ENCODE data around the gene ALDH1A2. TPM values are rescaled to one million over a fixed set of nuclear protein-coding genes. Genes with fewer than 3 reads are reported as not detected.

The ALDH1A2 gene
- total RNA-seq, 1 donor from 2014 or later: 30.8 TPM

DNA sequence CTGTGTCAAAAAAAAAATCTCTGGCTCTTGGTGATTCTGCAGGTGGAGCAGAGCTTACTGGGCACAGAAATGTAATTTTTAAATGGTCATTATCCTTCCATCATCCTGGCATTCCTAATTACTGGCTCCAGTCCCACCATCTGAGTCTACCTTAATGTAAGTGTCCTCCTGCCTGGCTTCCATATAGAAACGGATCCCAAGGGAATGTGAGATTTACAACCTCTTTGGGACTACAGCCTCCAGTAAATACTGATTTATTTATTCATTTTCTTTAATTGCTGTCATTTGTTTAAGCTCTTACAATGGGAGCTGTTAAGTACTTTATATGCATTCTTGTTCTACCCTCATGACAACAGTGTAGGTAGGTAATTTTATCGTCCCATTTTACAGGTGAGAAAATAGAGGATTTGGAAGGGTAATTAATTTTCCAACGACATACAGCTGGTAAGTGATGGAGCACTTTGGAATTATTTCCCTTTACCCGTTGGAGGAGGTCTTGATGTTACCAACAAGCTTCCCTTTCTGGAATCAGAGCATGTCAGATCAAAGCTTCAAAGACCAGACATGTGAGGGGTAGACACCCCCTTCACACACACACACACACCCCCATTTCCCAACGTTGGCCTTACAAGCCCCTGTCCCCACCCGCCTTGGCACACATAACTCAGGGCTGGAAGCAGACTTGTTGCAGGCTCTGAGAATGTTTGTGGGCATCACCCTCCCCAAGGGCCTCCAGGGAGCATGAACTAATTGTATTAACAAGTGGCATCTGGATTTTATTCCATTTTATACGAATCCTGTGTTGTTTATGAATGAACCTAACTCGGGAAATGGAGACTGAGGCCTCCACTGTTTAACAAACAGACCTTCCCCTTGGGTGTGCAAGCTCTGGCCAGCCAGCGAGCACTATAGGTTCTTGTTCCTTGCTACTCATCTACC, 116.9 kb downstream of the ALDH1A2 start:
- no peaks in the 10 kb centered on the region for H3F3A ChIP-seq (ENCODE audit: low read depth)
- no peaks in the 10 kb centered on the region for H3K36me3 ChIP-seq
- H3K36me3 Mint-ChIP-seq: no peaks in the 10 kb centered on the region
- no peaks in the 10 kb centered on the region for H3K9me3 ChIP-seq (ENCODE audit: low read depth)
- H3K9ac ChIP-seq: no peak overlapping the region
- no peak for DNase-seq (ENCODE audit: low spot score)
- H3K27me3 Mint-ChIP-seq (ENCODE audit: insufficient read depth, low read depth): no peaks in the 10 kb centered on the region
- no peaks in the 10 kb centered on the region for H3K9me3 Mint-ChIP-seq
- H4K20me1 ChIP-seq (ENCODE audit: low read depth): no peaks in the 10 kb centered on the region
- no peak overlapping the region for H3K27ac ChIP-seq
- H3K4me1 Mint-ChIP-seq: no peaks in the 10 kb centered on the region
- no peaks in the 10 kb centered on the region for H3K79me2 ChIP-seq (ENCODE audit: low read depth)
- H3K4me2 ChIP-seq: no peak overlapping the region
- no peak overlapping the region for H3K4me3 ChIP-seq
- no peaks in the 10 kb centered on the region for H3K4me1 ChIP-seq
- no peaks in the 10 kb centered on the region for H3K27me3 ChIP-seq
- TF ChIP-seq, protein P1, sequence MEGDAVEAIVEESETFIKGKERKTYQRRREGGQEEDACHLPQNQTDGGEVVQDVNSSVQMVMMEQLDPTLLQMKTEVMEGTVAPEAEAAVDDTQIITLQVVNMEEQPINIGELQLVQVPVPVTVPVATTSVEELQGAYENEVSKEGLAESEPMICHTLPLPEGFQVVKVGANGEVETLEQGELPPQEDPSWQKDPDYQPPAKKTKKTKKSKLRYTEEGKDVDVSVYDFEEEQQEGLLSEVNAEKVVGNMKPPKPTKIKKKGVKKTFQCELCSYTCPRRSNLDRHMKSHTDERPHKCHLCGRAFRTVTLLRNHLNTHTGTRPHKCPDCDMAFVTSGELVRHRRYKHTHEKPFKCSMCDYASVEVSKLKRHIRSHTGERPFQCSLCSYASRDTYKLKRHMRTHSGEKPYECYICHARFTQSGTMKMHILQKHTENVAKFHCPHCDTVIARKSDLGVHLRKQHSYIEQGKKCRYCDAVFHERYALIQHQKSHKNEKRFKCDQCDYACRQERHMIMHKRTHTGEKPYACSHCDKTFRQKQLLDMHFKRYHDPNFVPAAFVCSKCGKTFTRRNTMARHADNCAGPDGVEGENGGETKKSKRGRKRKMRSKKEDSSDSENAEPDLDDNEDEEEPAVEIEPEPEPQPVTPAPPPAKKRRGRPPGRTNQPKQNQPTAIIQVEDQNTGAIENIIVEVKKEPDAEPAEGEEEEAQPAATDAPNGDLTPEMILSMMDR (IDR thresholded peaks at IDR 0.05): no peak
- TF ChIP-seq EZH2 (IDR thresholded peaks at IDR 0.05) (no peak), EZH2phosphoT487 (IDR thresholded peaks at IDR 0.05) (no peak)
- H3K27ac Mint-ChIP-seq: no peak overlapping the region
- no peak overlapping the region for H2AFZ ChIP-seq (replicated peaks)
- H3K4me3 Mint-ChIP-seq: no peak overlapping the region

DNA sequence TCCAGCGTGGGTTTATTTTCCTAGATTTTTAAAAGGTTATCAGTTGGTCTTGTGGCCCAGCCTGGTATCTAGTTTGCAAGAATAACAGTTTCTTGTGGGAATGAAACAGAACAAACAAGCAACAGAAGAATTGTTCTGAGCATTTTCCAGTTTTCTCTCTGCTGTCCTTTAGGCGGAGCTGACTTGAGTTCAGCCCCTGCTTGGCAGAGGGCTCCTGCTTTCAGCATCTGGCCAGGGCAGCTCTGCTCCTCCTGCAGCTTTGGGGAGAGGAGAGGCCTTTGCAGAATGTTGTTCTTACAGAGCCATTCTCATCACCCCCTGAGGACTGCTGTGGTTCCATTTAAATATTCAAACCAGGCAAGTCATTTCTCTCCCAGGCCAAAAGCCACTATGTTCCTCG, 117.7 kb downstream of the ALDH1A2 start:
- Mint-ChIP-seq H3K4me3 (no peak overlapping the region), H3K36me3 (no peaks in the 10 kb centered on the region), H3K27me3 (ENCODE audit: insufficient read depth, low read depth) (peaks cover 2% of the 10 kb centered on the region), H3K9me3 (no peaks in the 10 kb centered on the region), H3K4me1 (no peaks in the 10 kb centered on the region), H3K27ac (no peak overlapping the region)
- Histone ChIP-seq H2AFZ (replicated peaks) (no peak overlapping the region), H3K4me2 (no peak overlapping the region), H3K79me2 (ENCODE audit: low read depth) (no peaks in the 10 kb centered on the region), H3K9me3 (ENCODE audit: low read depth) (no peaks in the 10 kb centered on the region), H3K27me3 (no peaks in the 10 kb centered on the region), H3K4me1 (no peaks in the 10 kb centered on the region), H3F3A (ENCODE audit: low read depth) (no peaks in the 10 kb centered on the region), H3K27ac (no peak overlapping the region), H3K4me3 (no peak overlapping the region), H4K20me1 (ENCODE audit: low read depth) (no peaks in the 10 kb centered on the region), H3K9ac (no peak overlapping the region), H3K36me3 (no peaks in the 10 kb centered on the region)
- TF ChIP-seq EZH2 (IDR thresholded peaks at IDR 0.05): no peak
- no peak for TF ChIP-seq EZH2phosphoT487 (IDR thresholded peaks at IDR 0.05)
- TF ChIP-seq, protein P1 (IDR thresholded peaks at IDR 0.05): no peak
- peak; percentile 21 for DNase-seq (ENCODE audit: low spot score)

DNA sequence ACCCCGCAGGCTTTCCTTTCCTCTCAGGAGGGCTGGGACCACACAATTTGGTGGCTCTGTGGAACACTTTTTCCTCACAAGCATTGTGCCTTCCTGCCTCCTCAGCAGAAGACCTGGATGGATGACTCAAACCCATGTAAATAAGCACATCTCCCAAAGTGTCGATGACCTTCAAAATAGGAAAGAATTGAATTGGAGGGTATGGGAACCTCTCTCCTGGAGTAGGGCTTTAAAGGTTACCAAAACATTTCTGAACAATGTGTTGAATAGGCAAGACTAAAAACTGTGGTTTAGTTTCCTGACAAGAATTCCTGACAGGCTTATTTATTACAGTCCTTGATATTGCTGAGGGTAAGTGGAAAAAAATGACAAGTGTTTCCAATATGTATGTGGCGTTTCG, 118.2 kb downstream of the ALDH1A2 start:
- Histone ChIP-seq H3F3A (ENCODE audit: low read depth) (no peaks in the 10 kb centered on the region), H3K27me3 (no peaks in the 10 kb centered on the region), H3K4me2 (no peak overlapping the region), H3K4me1 (no peaks in the 10 kb centered on the region), H4K20me1 (ENCODE audit: low read depth) (no peaks in the 10 kb centered on the region), H3K4me3 (no peak overlapping the region), H3K79me2 (ENCODE audit: low read depth) (no peaks in the 10 kb centered on the region), H3K36me3 (no peaks in the 10 kb centered on the region), H3K27ac (no peak overlapping the region), H2AFZ (replicated peaks) (no peak overlapping the region), H3K9me3 (ENCODE audit: low read depth) (no peaks in the 10 kb centered on the region), H3K9ac (no peak overlapping the region)
- TF ChIP-seq EZH2 (IDR thresholded peaks at IDR 0.05) (no peak), EZH2phosphoT487 (IDR thresholded peaks at IDR 0.05) (no peak)
- TF ChIP-seq, protein P1 (IDR thresholded peaks at IDR 0.05): no peak
- no peaks in the 10 kb centered on the region for H3K9me3 Mint-ChIP-seq
- no peaks in the 10 kb centered on the region for H3K36me3 Mint-ChIP-seq
- H3K4me1 Mint-ChIP-seq: no peaks in the 10 kb centered on the region
- DNase-seq (ENCODE audit: low spot score): no peak
- peaks cover 2% of the 10 kb centered on the region for H3K27me3 Mint-ChIP-seq (ENCODE audit: insufficient read depth, low read depth)
- no peak overlapping the region for H3K27ac Mint-ChIP-seq
- H3K4me3 Mint-ChIP-seq: no peak overlapping the region
